ENCODE measurements around the gene MYL9. TPM values are rescaled to one million over a fixed set of nuclear protein-coding genes. Genes with fewer than 3 reads are reported as not detected.

MYL9 gene
- total RNA-seq, 1 experiment from 2014 or later = 49.3 TPM

DNA sequence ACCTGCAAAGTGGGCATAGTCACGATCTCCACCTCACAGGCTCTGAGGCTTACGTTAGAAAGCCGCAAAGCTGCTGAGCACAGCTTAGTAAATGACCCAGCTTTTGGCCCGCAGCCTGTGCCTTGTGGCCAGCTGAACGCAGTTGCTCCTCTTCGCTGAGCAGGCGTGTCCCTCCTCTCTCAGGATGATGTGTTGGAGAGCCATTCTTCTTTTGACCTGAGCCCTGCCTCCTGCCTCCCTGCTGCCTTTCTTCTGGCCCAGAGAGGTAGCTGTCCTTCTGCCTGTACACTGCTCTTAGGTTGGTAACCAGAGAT lies 47.6 kb upstream of the MYL9 start:
- H3K79me2 ChIP-seq (ENCODE audit: insufficient read depth, low read length) = peaks cover 5% of the 10 kb centered on the region; the same call in 1 of the 2 replicates
- CTCF ChIA-PET = no interaction called here
- no peak for TF ChIP-seq TCF7L2 (IDR thresholded peaks at IDR 0.05; ENCODE audit: borderline replicate concordance, extremely low read depth, insufficient read depth, insufficient read length)
- no peak for TF ChIP-seq CTCF (IDR thresholded peaks at IDR 0.05 in 2 of 3, conservative IDR thresholded peaks at IDR 0.05 in 1 of 3; ENCODE audit: borderline replicate concordance in 1 of 3, insufficient read depth in 1 of 3, low read depth in 2 of 3, low read length in 2 of 3)
- no peak for TF ChIP-seq YY1 (IDR thresholded peaks at IDR 0.05; ENCODE audit: extremely low read depth, insufficient replicate concordance, low read depth, low read length)
- ATAC-seq (no peak), DNase-seq (ENCODE audit: low read depth, low spot score) (no peak)
- H3K4me2 ChIP-seq (ENCODE audit: low read length) = no peak overlapping the region
- RAD21 ChIA-PET (ENCODE audit: low non-redundant PET in 1 of 2, low total read pairs in 2 of 2, uncharacterized antibody in 2 of 2, unreplicated experiment in 2 of 2) = no interaction called here
- no peaks in the 10 kb centered on the region for H3K4me1 ChIP-seq (ENCODE audit: control insufficient read depth in 1 of 2, insufficient read depth in 2 of 2, low read length in 2 of 2)
- no peaks in the 10 kb centered on the region for H3K9me3 ChIP-seq (ENCODE audit: control insufficient read depth in 1 of 2, insufficient read depth in 1 of 2, low read depth in 1 of 2, low read length in 2 of 2)
- H3K9ac ChIP-seq (ENCODE audit: low read length) = no peak overlapping the region
- H3K4me3 ChIP-seq (replicated peaks in 1 of 2; ENCODE audit: low read depth in 1 of 2, low read length in 2 of 2) = no peak overlapping the region
- H3K36me3 ChIP-seq (ENCODE audit: control insufficient read depth in 1 of 2, insufficient read depth in 2 of 2, low read length in 2 of 2) = peaks cover 0 to 5% of the 10 kb centered on the region in 2 experiments; a peak in 1 of 4 replicates
- intact Hi-C loops (cut with micrococcal nuclease) = no loop called here
- H4K20me1 ChIP-seq (ENCODE audit: insufficient read depth) = no peaks in the 10 kb centered on the region
- no TSS peak for BruUV-seq (replicated peaks)
- no peaks in the 10 kb centered on the region for H3K27me3 ChIP-seq (ENCODE audit: insufficient read depth, low read length)
- H3K27ac ChIP-seq (ENCODE audit: low read depth, low read length) = no peak overlapping the region
- POLR2A ChIA-PET = no interaction called here
- H3K9me2 ChIP-seq (ENCODE audit: insufficient read depth) = no peaks in the 10 kb centered on the region
- no peak overlapping the region for H2AFZ ChIP-seq (ENCODE audit: low read depth, low read length, poor library complexity, severe bottlenecking)

GRCh38 chr20:36496707-36497669 lies 44.3 kb upstream of the MYL9 start:
- intact Hi-C loops (cut with micrococcal nuclease) = no loop called here
- H3K9me2 ChIP-seq (ENCODE audit: insufficient read depth) = no peaks in the 10 kb centered on the region
- H3K4me3 ChIP-seq (replicated peaks in 1 of 2; ENCODE audit: low read depth in 1 of 2, low read length in 2 of 2) = no peak overlapping the region
- H3K27me3 ChIP-seq (ENCODE audit: insufficient read depth, low read length) = no peaks in the 10 kb centered on the region
- DNase-seq (ENCODE audit: low read depth, low spot score) (no peak), ATAC-seq (no peak)
- BruUV-seq (replicated peaks) = no TSS peak
- ChIA-PET POLR2A (no interaction called here), CTCF (no interaction called here), RAD21 (ENCODE audit: low non-redundant PET in 1 of 2, low total read pairs in 2 of 2, uncharacterized antibody in 2 of 2, unreplicated experiment in 2 of 2) (no interaction called here)
- peaks cover 0 to 17% of the 10 kb centered on the region in 2 experiments; a peak in 1 of 4 replicates for H3K36me3 ChIP-seq (ENCODE audit: control insufficient read depth in 1 of 2, insufficient read depth in 2 of 2, low read length in 2 of 2)
- H3K9ac ChIP-seq (ENCODE audit: low read length) = no peak overlapping the region
- peaks cover 5% of the 10 kb centered on the region; the same call in 1 of the 2 replicates for H3K79me2 ChIP-seq (ENCODE audit: insufficient read depth, low read length)
- no peaks in the 10 kb centered on the region for H4K20me1 ChIP-seq (ENCODE audit: insufficient read depth)
- no peaks in the 10 kb centered on the region for H3K9me3 ChIP-seq (ENCODE audit: control insufficient read depth in 1 of 2, insufficient read depth in 1 of 2, low read depth in 1 of 2, low read length in 2 of 2)
- no peak overlapping the region for H3K27ac ChIP-seq (ENCODE audit: low read depth, low read length)
- H3K4me1 ChIP-seq (ENCODE audit: control insufficient read depth in 1 of 2, insufficient read depth in 2 of 2, low read length in 2 of 2) = no peaks in the 10 kb centered on the region
- no peak overlapping the region for H3K4me2 ChIP-seq (ENCODE audit: low read length)
- no peak overlapping the region for H2AFZ ChIP-seq (ENCODE audit: low read depth, low read length, poor library complexity, severe bottlenecking)
- no peak for TF ChIP-seq FOSL1 (IDR thresholded peaks at IDR 0.05; ENCODE audit: low read depth)
- TF ChIP-seq ZFX (IDR thresholded peaks at IDR 0.05) = no peak
- TF ChIP-seq EZH2phosphoT487 (IDR thresholded peaks at IDR 0.05; ENCODE audit: borderline replicate concordance) = no peak
- no peak for TF ChIP-seq REST (IDR thresholded peaks at IDR 0.05; ENCODE audit: low read depth)
- no peak for TF ChIP-seq SP1 (IDR thresholded peaks at IDR 0.05; ENCODE audit: low read depth)
- no peak for TF ChIP-seq RAD21 (IDR thresholded peaks at IDR 0.05; ENCODE audit: low read depth)
- TF ChIP-seq TCF7L2 (IDR thresholded peaks at IDR 0.05; ENCODE audit: borderline replicate concordance, extremely low read depth, insufficient read depth, insufficient read length) = no peak
- TF ChIP-seq ZNF274 (IDR thresholded peaks at IDR 0.05; ENCODE audit: low read depth, low read length) = no peak
- TF ChIP-seq SRF (IDR thresholded peaks at IDR 0.05; ENCODE audit: low read depth) = no peak
- TF ChIP-seq EGR1 (IDR thresholded peaks at IDR 0.05; ENCODE audit: low read depth) = no peak
- TF ChIP-seq CBX3 (IDR thresholded peaks at IDR 0.05; ENCODE audit: low read depth) = no peak

All from HCT116 (cell line).